Epithelial cell of prostate (primary cell): ENCODE measurements around the gene CNTNAP5.

ENCODE experiments used
- DNase-seq: peaks from one replicate; pipeline ENCODE4 v3.0.0-alpha.2; 2011; ENCODE audit warnings: low read depth, low spot score
- H3K27ac ChIP-seq: fragments of 450-650 bp; 2 replicates; pipeline ENCODE4 v1.5.1; 2017; ENCODE audit warnings: mild to moderate bottlenecking

The CNTNAP5 gene

DNA sequence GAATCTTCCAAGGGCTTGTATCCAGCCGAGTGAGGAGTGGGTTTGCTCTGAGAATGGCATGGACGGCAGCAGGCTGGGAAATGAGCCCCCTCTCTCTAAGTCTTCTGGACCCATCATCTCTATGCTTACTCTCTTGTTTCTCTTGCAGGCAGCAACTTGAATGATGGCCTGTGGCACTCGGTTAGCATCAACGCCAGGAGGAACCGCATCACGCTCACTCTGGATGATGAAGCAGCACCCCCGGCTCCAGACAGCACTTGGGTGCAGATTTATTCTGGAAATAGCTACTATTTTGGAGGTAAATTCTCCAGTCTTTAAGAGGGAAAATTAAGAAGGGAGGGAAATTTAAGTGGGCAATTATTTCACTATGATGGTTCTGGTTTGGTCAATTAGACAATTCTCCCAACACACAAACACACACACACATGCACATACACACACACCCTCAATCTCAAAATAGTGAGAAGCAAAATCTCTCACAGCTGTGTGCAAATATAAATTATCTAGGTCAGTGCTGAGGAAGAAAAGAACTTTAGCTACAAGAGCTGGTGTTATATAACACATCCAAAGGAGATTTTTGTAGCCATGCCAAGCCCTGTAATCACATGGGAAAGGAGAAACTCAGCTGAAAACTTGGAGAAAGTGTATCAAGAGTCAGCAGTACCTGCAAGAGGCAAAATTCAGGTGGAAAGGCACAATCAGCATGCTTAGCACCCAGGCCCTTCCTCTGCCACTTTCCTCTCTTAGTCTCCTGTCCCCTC lies 499.2 kb downstream of the CNTNAP5 start:
- DNase-seq, result no peak
- H3K27ac ChIP-seq, result no peak overlapping the region

DNA sequence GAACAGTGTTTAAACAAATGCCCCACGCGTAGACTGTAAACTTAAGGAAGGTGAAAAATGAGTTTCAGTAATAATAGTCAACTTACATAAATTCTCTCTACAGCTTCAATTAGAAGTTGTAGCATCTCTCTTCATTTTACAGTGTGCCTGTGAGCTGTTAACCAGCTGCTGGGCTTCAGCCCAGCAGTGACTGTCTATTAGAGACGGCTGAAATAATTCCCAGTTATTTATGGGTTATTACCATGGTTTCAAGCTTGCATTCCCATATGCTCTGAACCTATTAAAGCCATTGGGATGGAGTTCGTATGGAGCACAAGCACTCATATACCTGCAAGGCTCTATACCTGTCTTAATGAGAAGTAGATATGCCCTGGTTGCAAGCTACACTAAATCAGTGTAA lies 501.1 kb downstream of the CNTNAP5 start:
- H3K27ac ChIP-seq, result no peak overlapping the region
- DNase-seq, result no peak

DNA sequence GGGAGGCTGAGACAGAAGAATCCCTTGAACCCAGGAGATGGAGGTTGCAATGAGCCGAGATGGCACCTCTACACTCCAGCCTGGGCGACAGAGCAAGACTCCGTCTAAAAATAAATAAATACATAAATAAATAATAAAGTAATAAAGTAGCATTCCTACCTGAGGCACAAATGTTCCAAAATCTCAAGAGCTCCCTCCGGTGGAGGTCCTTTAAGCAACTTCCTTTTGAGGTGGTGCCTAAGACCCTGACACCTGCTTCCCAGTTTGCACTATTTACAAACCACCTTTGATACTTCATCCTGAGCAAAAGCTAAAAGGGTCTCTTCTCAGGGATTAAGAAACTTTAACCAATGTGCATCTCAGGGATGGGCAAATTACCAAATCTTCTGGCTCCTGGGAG lies 505.1 kb downstream of the CNTNAP5 start:
- no peak overlapping the region for H3K27ac ChIP-seq
- no peak for DNase-seq

DNA sequence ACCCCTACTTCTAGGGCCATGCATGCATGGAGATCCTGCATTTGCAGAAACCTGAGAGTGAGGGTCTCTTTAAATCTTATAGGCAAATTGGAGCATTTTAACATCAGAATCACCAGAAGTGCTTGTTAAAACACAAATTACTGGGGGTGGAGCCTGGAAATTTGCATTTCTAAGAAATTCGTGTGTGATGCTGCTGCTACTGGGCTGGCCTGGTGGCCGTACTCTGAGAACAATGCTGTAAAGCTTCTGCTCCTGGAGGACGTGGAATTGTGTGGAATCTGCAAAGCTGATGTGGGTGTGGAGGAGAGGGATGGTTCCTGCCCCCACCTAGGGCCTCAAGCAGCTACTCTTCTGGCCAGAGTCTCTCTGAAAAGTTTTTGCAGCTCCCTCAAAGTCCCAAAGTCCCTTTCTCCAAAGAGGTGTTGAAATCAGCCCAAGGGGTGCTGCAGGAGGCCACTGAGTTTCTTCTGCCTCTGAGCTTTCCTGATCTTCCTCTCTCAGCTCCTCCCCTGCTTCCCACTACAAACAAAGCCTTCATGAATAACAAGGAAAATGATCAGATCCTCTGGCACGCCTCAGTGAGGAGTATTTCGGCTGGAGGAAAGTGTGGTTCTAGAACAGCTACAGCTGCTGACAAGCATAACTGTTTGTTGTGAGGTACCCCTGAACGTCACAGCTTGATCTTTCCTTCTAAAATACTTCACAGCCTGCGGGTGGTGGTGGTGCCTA lies 508.3 kb downstream of the CNTNAP5 start:
- DNase-seq, result no peak
- no peak overlapping the region for H3K27ac ChIP-seq

DNA sequence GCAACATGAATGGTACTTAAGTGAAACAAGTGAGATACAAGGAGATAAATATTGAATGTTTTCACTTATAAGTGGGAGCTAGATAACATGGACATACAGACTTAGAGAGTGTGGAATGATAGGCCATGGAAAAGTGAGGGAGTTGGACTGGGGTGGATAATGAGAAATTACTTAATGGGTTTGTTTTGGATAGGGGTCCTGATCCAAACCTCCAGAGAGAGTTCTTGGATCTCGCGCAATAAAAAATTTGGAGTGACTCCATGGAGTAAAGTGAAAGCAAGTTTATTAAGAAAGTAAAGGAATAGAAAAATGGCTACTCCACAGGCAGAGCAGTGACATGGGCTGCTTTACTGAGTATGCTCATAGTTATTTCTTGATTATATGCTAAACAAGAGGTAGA lies 508.9 kb downstream of the CNTNAP5 start:
- no peak overlapping the region for H3K27ac ChIP-seq
- no peak for DNase-seq

DNA sequence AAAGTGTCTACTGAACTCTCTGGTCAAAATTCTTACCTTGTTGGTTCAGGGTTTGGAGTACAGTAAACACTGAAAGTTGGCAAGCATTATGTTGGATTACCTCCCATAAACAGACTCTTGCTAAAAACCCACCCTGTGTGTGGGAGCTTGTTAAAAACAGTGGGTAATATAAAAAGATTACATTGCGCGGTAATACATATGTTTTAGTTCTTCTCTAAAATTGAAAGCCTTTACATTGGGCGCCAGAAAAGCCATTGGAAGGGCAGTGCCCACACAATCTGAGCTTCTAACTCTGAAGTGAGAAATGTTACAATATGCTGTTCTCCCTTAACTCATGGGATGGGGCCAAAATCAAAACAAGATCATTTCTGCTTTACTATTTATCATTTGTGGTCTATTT lies 510.7 kb downstream of the CNTNAP5 start:
- H3K27ac ChIP-seq, result no peak overlapping the region

DNA sequence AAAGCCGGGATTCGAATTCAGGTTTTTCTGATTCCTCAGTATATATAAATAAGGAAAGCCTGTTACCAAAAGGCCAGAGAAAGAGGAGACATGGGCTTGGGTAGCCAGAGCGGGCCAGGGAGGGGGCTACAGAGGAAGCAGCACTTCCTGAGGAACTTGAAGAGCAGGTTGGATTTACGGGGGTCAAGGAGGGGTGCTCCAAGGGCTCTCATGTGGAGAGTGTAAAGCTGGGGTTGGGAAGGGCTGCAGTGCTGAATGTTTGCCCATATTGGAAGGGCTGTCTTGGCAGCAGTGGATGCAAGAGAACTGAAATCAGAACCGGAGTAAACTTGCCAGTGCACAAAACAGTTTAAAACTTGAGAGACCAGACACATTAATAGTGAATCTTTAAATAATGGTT lies 511.5 kb downstream of the CNTNAP5 start:
- no peak for DNase-seq
- no peak overlapping the region for H3K27ac ChIP-seq

More for the DNA sequence above, 510.7 kb downstream of the CNTNAP5 start:
- no peak for DNase-seq

DNA sequence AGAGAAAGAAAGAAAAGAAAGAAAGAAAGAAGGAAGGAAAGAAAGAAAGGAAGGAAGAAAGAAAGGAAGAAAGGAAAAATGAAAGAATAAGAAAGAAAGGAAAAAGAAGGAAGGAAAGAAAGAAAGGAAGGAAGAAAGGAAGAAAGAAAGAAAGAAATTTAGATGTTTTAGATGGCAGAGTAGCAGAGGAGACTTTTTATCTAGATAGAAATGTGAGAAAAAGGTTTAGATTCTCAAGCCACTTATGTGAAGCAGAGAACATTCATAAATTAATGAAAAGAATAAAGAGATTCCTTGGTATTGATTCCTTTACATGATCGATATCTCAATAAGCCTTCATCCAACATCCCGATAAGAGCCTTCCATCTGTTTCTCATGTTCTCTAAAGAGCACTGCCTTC lies 513.5 kb downstream of the CNTNAP5 start:
- DNase-seq, result no peak
- H3K27ac ChIP-seq, result no peak overlapping the region

DNA sequence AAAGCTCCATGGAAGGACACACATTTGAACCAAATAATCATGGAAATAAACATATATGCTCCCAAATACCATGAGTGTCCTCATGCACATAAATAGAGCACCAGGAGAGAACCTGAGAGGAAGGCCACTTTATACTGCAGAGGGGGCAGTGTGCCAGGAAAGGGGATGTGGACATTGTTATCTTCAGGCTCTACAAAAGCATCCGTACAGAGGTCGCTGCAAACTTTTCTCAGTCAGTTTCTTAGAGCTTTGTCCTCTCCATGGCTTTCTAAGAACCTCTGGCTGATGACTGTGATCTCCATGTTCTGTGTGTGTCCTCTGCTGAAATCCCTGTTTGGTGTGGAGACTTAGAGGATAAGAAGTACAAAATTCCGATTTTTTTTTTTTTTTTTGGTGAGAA lies 515.7 kb downstream of the CNTNAP5 start:
- no peak overlapping the region for H3K27ac ChIP-seq
- DNase-seq, result no peak

DNA sequence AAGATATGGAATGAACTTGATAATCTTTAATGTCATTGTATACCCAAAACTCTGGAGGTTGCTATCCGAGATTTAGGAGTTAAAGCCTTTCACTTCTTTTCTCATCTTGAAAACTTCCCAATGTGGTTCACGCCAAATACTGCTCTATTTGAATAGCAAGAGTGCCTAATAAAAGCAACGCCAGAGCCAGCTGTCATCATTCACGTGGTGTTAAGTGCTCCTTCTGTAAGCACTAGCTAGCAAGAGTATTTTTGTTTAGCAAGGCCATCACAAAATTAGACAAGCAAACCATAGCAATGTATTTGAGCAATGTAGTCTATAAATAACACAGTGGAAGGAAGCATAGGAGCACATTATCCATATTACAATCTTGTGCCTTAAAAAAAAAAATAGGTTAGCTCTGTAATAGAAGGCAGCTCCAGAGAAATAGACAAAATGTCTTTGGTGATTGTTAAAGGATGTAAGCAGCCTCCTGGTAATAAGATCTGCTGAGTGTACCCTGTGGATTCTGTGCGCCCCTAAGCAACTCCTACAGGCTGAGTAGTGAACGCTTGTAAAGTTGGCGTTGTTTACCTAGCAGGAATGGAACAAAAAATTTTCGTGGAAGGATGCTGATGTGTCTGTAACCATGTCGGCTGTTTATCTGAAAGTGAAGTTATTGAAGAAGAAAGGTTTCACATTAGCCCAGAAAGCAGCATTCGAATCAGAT lies 518.0 kb downstream of the CNTNAP5 start:
- no peak overlapping the region for H3K27ac ChIP-seq
- no peak for DNase-seq

DNA sequence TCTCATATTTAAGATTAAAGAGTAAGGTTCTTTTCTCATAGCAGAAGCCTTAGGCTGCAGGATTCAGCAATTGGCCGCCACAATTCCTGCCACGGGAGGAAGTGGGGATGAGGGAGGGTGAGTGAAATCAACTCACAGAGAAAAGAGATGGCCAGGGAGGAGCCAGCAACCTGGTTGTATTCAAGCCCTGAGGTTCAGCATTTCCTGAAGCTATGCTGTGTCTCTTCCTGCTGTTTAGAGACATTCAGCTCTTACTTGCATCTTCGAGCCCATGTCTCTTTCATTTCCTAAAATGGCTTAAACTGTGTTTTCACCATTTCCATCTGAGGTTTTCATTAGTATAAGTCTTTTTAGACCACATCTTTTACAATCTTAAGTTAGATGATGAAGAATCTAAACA lies 522.6 kb downstream of the CNTNAP5 start:
- no peak for DNase-seq
- no peak overlapping the region for H3K27ac ChIP-seq

DNA sequence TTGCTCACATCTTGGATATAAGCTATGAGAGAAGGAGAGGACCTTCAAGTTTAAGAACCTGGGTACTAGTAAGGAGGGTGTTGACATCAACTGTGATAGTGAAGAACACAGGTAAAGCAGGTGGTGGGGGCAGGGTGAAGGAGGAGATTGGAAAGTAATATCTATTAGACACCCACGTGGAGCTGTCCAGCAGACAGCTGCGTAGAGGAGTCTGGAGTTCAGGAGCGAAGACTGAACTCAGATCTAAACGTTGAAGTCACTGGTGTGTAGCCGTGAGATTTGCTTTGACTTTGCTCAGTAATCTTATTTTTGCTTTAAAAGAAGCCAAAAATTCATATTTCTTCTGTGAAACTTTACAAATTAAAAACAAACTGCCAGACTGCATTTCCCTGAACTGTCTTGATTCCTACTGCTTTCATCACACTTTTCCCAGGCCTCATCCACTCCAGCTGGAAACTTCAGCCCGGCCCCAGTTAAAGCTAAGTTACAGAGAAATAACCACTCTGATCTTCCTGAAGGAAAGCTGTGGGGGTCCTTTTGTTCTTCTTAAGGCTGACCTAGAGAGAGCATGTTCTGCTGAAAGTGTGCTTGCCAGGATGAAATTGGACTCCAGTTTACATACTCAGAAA lies 533.3 kb downstream of the CNTNAP5 start:
- DNase-seq, result no peak
- no peak overlapping the region for H3K27ac ChIP-seq

DNA sequence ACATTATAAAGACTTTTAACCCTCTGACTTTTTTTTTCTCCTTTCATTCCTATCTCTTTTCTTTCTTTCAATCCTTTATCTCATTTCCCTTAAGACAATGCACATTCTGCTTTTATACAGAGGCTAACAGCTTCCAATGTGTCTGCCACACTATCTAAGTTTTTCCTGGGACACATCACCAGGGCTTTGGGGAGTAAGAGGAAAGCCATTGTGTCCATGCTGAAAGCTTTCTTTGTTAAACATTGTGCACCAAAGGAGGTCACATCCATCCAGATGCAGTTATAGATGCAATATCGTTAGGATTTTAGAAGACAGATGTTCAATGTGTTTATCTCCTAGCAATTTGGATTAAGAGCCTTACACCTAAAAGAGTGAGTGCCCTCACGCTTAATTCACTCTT lies 534.1 kb downstream of the CNTNAP5 start:
- DNase-seq, result no peak
- no peak overlapping the region for H3K27ac ChIP-seq

DNA sequence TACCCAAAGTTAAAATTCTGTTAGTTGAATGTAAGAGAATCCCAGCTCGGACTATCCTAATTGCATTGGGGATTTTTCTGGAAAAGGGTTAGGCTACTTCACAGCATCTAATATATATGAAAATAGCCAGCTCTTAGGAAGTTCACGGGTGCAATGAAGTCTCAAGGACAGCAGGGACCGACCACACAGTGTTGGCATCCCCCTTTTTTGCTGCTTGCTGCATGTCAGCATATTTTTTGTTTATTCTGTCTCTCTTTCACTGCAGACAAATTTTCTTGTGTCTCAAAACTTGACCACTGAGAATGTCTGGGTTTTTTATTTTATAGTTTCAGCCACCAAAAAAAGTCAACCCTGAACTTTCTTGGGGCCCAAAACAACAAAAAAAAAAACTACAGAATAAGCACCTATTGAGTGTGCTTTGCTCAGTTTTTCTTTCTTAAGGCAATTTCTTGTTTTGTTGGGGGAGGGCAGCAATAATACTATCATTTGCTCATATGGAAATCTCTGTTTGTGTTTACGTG lies 535.6 kb downstream of the CNTNAP5 start:
- no peak overlapping the region for H3K27ac ChIP-seq
- DNase-seq, result no peak

DNA sequence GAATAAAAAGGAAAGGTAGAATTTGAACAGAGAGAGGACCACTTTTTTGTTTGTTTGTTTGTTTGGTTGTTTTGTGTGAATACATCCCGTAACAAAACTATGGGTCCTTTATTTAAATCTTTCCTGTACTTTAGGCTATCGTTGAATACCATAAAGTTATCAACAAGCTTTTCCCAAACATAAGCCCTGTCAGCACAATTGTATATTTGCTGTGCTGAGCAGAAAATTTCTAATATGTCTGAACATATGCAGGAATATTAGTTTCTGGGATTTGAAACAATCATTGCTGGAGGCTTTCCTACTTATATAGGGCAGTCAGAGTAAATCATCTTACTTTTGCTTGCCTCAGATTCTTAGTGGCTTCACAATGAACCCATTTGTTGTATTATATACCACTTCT lies 536.4 kb downstream of the CNTNAP5 start:
- DNase-seq, result no peak
- H3K27ac ChIP-seq, result no peak overlapping the region

DNA sequence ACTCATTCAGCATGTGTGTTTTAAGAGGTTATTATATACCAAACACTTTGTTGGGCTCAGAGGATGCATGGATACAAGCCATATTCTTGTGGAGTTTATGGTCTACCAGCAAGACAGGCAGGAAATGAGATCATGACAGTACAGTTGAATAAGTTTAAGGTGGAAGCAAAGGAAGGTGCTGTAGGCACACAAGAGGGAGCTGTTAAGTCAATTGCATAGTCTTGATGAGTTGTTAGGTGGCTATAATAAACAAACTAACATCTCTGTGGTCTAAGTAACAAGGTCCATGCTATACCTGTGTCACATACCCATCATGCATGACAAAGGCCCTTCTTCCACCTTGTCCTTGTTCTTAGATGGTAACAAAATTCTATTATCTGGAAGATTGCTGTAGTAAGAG lies 538.3 kb downstream of the CNTNAP5 start:
- no peak for DNase-seq
- no peak overlapping the region for H3K27ac ChIP-seq

DNA sequence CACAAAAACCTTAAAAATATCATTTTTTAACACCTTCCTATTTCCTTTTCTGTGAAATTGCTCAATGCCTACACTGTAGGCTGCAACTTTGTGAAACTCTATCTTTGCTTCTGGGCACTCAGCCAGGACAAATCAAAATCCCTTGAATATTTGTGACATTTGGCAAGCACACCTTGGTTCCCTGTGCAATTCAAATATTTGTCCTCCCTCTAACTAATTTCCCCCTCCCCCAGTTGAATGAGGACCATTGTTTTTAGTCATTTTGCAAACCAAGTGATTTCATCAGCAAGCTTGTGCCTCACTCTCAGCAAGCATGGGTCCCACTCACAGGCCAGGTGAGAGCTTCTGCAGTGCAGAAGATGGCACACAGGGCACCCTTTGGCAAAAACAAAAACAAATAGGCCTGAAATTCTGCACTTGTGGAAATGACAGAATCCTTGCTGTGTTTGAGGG lies 541.5 kb downstream of the CNTNAP5 start:
- H3K27ac ChIP-seq, result no peak overlapping the region
- no peak for DNase-seq

DNA sequence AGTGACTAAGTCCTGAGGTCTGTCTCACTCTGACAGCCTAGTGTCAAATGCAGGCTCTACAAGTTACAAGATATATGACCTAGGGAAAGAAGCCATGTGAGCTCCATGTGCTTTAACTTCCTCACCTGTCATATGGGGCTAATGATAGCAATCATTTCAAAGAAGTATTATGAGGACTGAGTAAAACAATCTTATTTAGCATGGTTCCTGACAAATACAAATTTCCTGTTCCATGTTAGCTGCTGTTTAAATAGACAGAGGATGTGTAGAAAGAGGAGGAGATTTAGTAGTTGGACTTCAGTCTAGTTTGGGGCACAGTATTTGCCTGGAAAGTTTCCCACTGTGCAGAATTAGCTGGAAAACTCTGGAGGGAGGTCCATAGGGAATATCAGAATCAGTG lies 545.8 kb downstream of the CNTNAP5 start:
- DNase-seq, result no peak
- no peak overlapping the region for H3K27ac ChIP-seq

DNA sequence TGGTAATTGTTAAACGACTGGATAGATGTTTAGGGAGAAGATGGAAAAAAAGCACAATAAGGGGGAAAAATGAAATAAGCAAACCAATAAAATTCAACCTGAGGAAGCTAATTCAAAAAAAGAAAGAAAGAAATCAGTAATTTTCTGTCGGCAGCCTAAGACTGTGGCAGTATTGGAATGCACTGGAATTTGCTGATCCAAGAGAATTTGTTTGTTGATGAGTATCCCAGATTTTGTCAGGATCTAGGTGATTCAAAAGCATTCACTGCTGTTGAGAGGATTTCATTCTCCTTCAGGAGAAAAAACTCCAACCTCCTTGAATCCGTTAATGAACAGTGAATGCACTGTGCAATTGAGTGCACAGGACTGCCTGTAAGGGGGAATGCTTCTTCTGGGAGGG lies 546.7 kb downstream of the CNTNAP5 start:
- DNase-seq, result no peak
- H3K27ac ChIP-seq, result no peak overlapping the region

DNA sequence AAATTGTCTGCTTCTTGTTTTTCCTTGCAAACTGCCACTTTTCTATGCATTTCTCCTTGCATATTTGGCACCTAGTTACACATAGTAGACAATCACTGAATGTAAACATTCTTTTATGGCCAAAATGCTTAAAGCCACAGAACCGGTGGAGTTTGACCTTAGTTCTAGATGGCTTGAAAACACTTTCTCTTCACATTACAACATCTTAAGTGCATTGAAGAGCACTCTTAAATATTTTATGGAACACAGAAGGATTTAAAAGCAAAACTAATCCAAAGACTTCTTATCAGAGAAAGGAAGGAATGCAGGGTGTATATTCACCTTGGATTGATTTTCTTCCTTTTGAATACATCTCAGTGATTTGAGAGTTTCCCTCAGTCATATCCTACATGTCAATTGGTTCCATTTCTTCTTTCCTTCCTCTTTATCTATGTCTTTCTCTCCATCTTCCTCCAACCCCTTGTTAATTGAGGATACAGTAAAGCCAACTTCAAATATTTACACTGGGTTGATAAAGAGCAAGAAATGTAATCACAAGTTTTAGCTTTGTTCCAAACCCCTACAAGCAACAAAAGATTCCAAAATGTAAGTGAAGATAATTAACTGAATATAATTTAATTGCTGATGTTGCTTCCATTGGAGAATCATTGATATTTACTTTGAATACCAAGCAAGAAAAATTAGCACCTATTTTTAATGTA lies 548.0 kb downstream of the CNTNAP5 start:
- H3K27ac ChIP-seq, result no peak overlapping the region
- DNase-seq, result no peak
